ENCODE data around the gene PNN.
"Not testable (repeated sequence)": the region's sequence is repeated elsewhere in the genome, so short reads cannot be mapped to it uniquely, and the experiment has no call there.

The PNN gene

DNA sequence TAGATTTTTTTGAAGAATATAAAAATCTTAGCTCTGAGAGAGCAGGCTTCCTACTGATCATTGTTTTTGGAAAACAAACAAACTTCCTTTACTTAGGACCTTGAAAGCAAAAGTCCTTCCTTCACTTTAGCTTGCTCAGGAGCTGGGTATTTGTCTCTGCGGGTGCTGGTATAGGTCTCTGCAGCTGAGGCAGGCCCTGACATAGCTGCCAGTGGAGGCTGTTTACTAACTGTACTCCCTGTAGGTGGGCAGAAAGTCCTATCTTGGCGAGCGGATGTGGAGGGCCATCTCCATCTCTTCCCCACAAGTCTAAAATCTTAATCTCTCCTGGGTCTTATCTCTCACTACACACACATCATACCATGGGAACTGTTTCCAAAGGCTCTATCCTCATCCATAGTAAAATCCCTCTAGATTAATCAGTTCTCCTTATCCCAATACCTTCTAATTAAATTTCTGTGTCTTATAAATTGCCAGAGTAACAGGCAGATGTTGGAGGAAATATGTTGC lies 54.6 kb downstream of the PNN start:
- DNase-seq (ENCODE audit: low read depth), result no peak

DNA sequence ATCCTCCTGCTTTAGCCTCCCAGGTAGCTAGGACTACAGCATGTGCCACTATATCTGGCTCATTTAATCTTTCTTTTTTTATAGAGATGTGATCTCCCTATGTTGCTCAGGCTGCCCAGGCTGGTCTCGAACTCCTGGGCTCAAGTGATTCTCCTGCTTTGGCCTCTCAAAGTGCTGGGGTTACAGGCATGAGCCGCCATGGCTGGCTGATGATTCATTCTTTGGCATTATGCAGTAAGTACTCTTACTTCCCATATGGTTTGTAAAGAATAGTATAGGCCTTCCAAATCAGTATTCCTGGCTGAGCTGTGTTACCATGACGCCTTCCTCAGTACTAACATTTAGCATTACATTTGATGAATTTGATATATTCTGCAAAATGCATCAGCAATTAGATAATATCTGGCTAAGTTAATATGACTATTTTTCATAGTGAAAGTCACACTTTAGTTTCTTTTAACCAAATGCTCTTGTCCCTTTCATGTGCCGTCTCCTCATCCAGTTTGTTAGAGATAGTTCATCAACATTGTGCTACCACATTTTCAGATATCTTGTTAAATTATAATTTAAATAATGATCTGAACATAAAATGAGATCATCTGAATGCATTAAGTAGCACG lies 55.5 kb downstream of the PNN start:
- no peak for DNase-seq (ENCODE audit: low read depth)

DNA sequence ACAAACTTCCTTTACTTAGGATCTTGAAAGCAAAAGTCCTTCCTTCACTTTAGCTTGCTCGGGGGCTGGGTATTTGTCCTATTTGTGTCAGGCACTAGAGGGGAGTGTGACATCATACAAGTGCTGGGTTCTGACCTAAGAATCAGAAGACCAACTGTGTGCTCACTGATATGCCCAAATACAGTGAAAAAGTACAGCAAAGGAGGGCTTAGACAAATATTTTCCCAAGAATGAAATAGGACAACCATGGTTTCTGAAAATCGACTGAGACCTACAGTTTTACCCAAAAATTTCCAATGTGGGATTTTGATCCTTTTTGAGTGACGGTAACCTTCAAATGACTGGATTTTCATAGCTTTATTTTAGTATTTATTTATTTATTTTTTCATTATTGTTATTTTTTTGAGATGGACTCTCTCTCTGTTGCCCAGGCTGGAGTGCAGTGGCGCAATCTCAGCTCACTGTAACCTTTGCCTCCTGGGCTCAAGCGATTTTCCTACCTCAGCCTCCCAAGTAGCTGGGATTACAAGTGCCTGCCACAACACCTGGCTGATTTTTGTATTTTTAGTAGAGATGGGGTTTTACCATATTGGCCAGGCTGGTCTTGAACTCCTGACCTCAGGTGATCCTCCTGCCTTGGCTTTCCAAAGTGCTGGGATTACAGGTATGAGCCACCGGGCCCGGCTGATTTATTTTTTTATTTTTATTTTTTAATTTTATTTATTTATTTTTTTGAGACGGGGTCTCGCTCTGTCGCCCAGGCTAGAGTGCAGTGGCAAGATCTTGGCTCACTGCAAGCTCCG lies 56.9 kb downstream of the PNN start:
- DNase-seq (ENCODE audit: low read depth), result not testable (repeated sequence)

All from stimulated activated CD8-positive, alpha-beta memory T cell treated with anti-CD3 and anti-CD28 coated beads, Interleukin-12 subunit alpha, Interleukin-12 subunit beta, amount 100 ng/mL, for 1 hour (primary cell).